NCI-H1105 (cell line): Measurements from ENCODE around the gene ZNRF3.

Experiments
- DNase-seq: peaks from one replicate; lab custom pipeline; 2025; lab: John Stamatoyannopoulos, UW

ZNRF3 gene

GRCh38 chr22:28952857-28953256 lies 69.5 kb downstream of the ZNRF3 start:
- DNase-seq, result no peak

GRCh38 chr22:28953403-28953802 lies 70.0 kb downstream of the ZNRF3 start:
- no peak for DNase-seq

- no peak for DNase-seq
Observed at GRCh38 chr22:28953976-28954880, 70.9 kb downstream of the ZNRF3 start.

GRCh38 chr22:28955817-28956216 lies 72.4 kb downstream of the ZNRF3 start:
- no peak for DNase-seq

- DNase-seq, result no peak
Observed at GRCh38 chr22:28956506-28956905, 73.1 kb downstream of the ZNRF3 start.

GRCh38 chr22:28958611-28959010 lies 75.2 kb downstream of the ZNRF3 start:
- DNase-seq, result no peak

- DNase-seq, result no peak
Observed at GRCh38 chr22:28962042-28962554, 78.7 kb downstream of the ZNRF3 start.

- no peak for DNase-seq
Observed at GRCh38 chr22:28963362-28963761, 80.0 kb downstream of the ZNRF3 start.

GRCh38 chr22:28967163-28967665 lies 83.8 kb downstream of the ZNRF3 start:
- DNase-seq, result no peak

GRCh38 chr22:28967969-28968368 lies 84.6 kb downstream of the ZNRF3 start:
- no peak for DNase-seq

GRCh38 chr22:28969401-28970168 lies 86.2 kb downstream of the ZNRF3 start:
- DNase-seq, result no peak

GRCh38 chr22:28973352-28973751 lies 90.0 kb downstream of the ZNRF3 start:
- DNase-seq, result no peak

- DNase-seq, result no peak
Observed at GRCh38 chr22:28977060-28977459, 93.7 kb downstream of the ZNRF3 start.

- no peak for DNase-seq
Observed at GRCh38 chr22:28977481-28977971, 94.2 kb downstream of the ZNRF3 start.

GRCh38 chr22:28978158-28978557 lies 94.8 kb downstream of the ZNRF3 start:
- no peak for DNase-seq

- no peak for DNase-seq
Observed at GRCh38 chr22:28978863-28979796, 95.8 kb downstream of the ZNRF3 start.

GRCh38 chr22:28980326-28980725 lies 97.0 kb downstream of the ZNRF3 start:
- DNase-seq, result no peak

- DNase-seq, result no peak
Observed at GRCh38 chr22:28981818-28982499, 98.6 kb downstream of the ZNRF3 start.

GRCh38 chr22:28983190-28983589 lies 99.8 kb downstream of the ZNRF3 start:
- DNase-seq, result no peak

GRCh38 chr22:28983788-28984441 lies 100.5 kb downstream of the ZNRF3 start:
- DNase-seq, result no peak
